ENCODE results near the gene FSTL5.

The FSTL5 gene

GRCh38 chr4:161581262-161582230 lies 582.3 kb downstream of the FSTL5 start:
- Histone ChIP-seq H3K27me3 (ENCODE audit: control insufficient read depth, insufficient read depth, low read length) (no peaks in the 10 kb centered on the region), H3K4me3 (ENCODE audit: low read length) (no peak overlapping the region), H3K36me3 (ENCODE audit: control insufficient read depth, insufficient read depth, low read length) (no peaks in the 10 kb centered on the region), H3K4me1 (ENCODE audit: control insufficient read depth, insufficient read depth, low read length) (no peaks in the 10 kb centered on the region), H3K9me3 (ENCODE audit: control insufficient read depth, low read length) (no peaks in the 10 kb centered on the region), H3K9ac (ENCODE audit: low read length) (no peak overlapping the region)

- Histone ChIP-seq H3K4me1 (ENCODE audit: control insufficient read depth, insufficient read depth, low read length) (no peaks in the 10 kb centered on the region), H3K9ac (ENCODE audit: low read length) (no peak overlapping the region), H3K4me3 (ENCODE audit: low read length) (no peak overlapping the region), H3K36me3 (ENCODE audit: control insufficient read depth, insufficient read depth, low read length) (no peaks in the 10 kb centered on the region), H3K9me3 (ENCODE audit: control insufficient read depth, low read length) (no peaks in the 10 kb centered on the region), H3K27me3 (ENCODE audit: control insufficient read depth, insufficient read depth, low read length) (no peaks in the 10 kb centered on the region)
These were observed 586.1 kb downstream of the FSTL5 start for GRCh38 chr4:161577579-161578301.

- no peak overlapping the region for H3K4me3 ChIP-seq (ENCODE audit: low read length)
- H3K4me1 ChIP-seq (ENCODE audit: control insufficient read depth, insufficient read depth, low read length) = no peaks in the 10 kb centered on the region
- H3K27me3 ChIP-seq (ENCODE audit: control insufficient read depth, insufficient read depth, low read length) = no peaks in the 10 kb centered on the region
- H3K9me3 ChIP-seq (ENCODE audit: control insufficient read depth, low read length) = no peaks in the 10 kb centered on the region
- no peaks in the 10 kb centered on the region for H3K36me3 ChIP-seq (ENCODE audit: control insufficient read depth, insufficient read depth, low read length)
- no peak overlapping the region for H3K9ac ChIP-seq (ENCODE audit: low read length)
These were observed 590.0 kb downstream of the FSTL5 start for GRCh38 chr4:161573836-161574235.

- Histone ChIP-seq H3K4me3 (ENCODE audit: low read length) (no peak overlapping the region), H3K9me3 (ENCODE audit: control insufficient read depth, low read length) (no peaks in the 10 kb centered on the region), H3K4me1 (ENCODE audit: control insufficient read depth, insufficient read depth, low read length) (no peaks in the 10 kb centered on the region), H3K36me3 (ENCODE audit: control insufficient read depth, insufficient read depth, low read length) (no peaks in the 10 kb centered on the region), H3K9ac (ENCODE audit: low read length) (no peak overlapping the region), H3K27me3 (ENCODE audit: control insufficient read depth, insufficient read depth, low read length) (no peaks in the 10 kb centered on the region)
These were observed 599.5 kb downstream of the FSTL5 start for GRCh38 chr4:161564230-161564834.

- no peaks in the 10 kb centered on the region for H3K36me3 ChIP-seq (ENCODE audit: control insufficient read depth, insufficient read depth, low read length)
- no peaks in the 10 kb centered on the region for H3K27me3 ChIP-seq (ENCODE audit: control insufficient read depth, insufficient read depth, low read length)
- no peak overlapping the region for H3K9ac ChIP-seq (ENCODE audit: low read length)
- H3K9me3 ChIP-seq (ENCODE audit: control insufficient read depth, low read length) = no peaks in the 10 kb centered on the region
- no peak overlapping the region for H3K4me3 ChIP-seq (ENCODE audit: low read length)
- no peaks in the 10 kb centered on the region for H3K4me1 ChIP-seq (ENCODE audit: control insufficient read depth, insufficient read depth, low read length)
These were observed 607.8 kb downstream of the FSTL5 start for GRCh38 chr4:161555689-161556660.

- H3K27me3 ChIP-seq (ENCODE audit: control insufficient read depth, insufficient read depth, low read length) = no peaks in the 10 kb centered on the region
- H3K4me1 ChIP-seq (ENCODE audit: control insufficient read depth, insufficient read depth, low read length) = no peaks in the 10 kb centered on the region
- no peaks in the 10 kb centered on the region for H3K36me3 ChIP-seq (ENCODE audit: control insufficient read depth, insufficient read depth, low read length)
- no peak overlapping the region for H3K4me3 ChIP-seq (ENCODE audit: low read length)
- H3K9ac ChIP-seq (ENCODE audit: low read length) = no peak overlapping the region
- H3K9me3 ChIP-seq (ENCODE audit: control insufficient read depth, low read length) = no peaks in the 10 kb centered on the region
These were observed 609.3 kb downstream of the FSTL5 start for GRCh38 chr4:161554372-161554990.

- Histone ChIP-seq H3K9me3 (ENCODE audit: control insufficient read depth, low read length) (no peaks in the 10 kb centered on the region), H3K9ac (ENCODE audit: low read length) (no peak overlapping the region), H3K36me3 (ENCODE audit: control insufficient read depth, insufficient read depth, low read length) (no peaks in the 10 kb centered on the region), H3K4me1 (ENCODE audit: control insufficient read depth, insufficient read depth, low read length) (no peaks in the 10 kb centered on the region), H3K4me3 (ENCODE audit: low read length) (no peak overlapping the region), H3K27me3 (ENCODE audit: control insufficient read depth, insufficient read depth, low read length) (no peaks in the 10 kb centered on the region)
These were observed 616.9 kb downstream of the FSTL5 start for GRCh38 chr4:161546902-161547301.

- Histone ChIP-seq H3K27me3 (ENCODE audit: control insufficient read depth, insufficient read depth, low read length) (no peaks in the 10 kb centered on the region), H3K4me3 (ENCODE audit: low read length) (no peak overlapping the region), H3K9ac (ENCODE audit: low read length) (no peak overlapping the region), H3K4me1 (ENCODE audit: control insufficient read depth, insufficient read depth, low read length) (no peaks in the 10 kb centered on the region), H3K9me3 (ENCODE audit: control insufficient read depth, low read length) (no peaks in the 10 kb centered on the region), H3K36me3 (ENCODE audit: control insufficient read depth, insufficient read depth, low read length) (no peaks in the 10 kb centered on the region)
These were observed 623.5 kb downstream of the FSTL5 start for GRCh38 chr4:161540265-161540664.

GRCh38 chr4:161538941-161539340 lies 624.9 kb downstream of the FSTL5 start:
- no peaks in the 10 kb centered on the region for H3K4me1 ChIP-seq (ENCODE audit: control insufficient read depth, insufficient read depth, low read length)
- no peaks in the 10 kb centered on the region for H3K36me3 ChIP-seq (ENCODE audit: control insufficient read depth, insufficient read depth, low read length)
- no peak overlapping the region for H3K9ac ChIP-seq (ENCODE audit: low read length)
- no peak overlapping the region for H3K4me3 ChIP-seq (ENCODE audit: low read length)
- no peaks in the 10 kb centered on the region for H3K27me3 ChIP-seq (ENCODE audit: control insufficient read depth, insufficient read depth, low read length)
- no peaks in the 10 kb centered on the region for H3K9me3 ChIP-seq (ENCODE audit: control insufficient read depth, low read length)

- H3K4me1 ChIP-seq (ENCODE audit: control insufficient read depth, insufficient read depth, low read length) = no peaks in the 10 kb centered on the region
- H3K36me3 ChIP-seq (ENCODE audit: control insufficient read depth, insufficient read depth, low read length) = no peaks in the 10 kb centered on the region
- no peaks in the 10 kb centered on the region for H3K9me3 ChIP-seq (ENCODE audit: control insufficient read depth, low read length)
- H3K9ac ChIP-seq (ENCODE audit: low read length) = no peak overlapping the region
- no peak overlapping the region for H3K4me3 ChIP-seq (ENCODE audit: low read length)
- no peaks in the 10 kb centered on the region for H3K27me3 ChIP-seq (ENCODE audit: control insufficient read depth, insufficient read depth, low read length)
These were observed 633.1 kb downstream of the FSTL5 start for GRCh38 chr4:161530710-161531109.

- Histone ChIP-seq H3K27me3 (ENCODE audit: control insufficient read depth, insufficient read depth, low read length) (no peaks in the 10 kb centered on the region), H3K4me1 (ENCODE audit: control insufficient read depth, insufficient read depth, low read length) (no peaks in the 10 kb centered on the region), H3K4me3 (ENCODE audit: low read length) (no peak overlapping the region), H3K36me3 (ENCODE audit: control insufficient read depth, insufficient read depth, low read length) (no peaks in the 10 kb centered on the region), H3K9ac (ENCODE audit: low read length) (no peak overlapping the region), H3K9me3 (ENCODE audit: control insufficient read depth, low read length) (no peaks in the 10 kb centered on the region)
These were observed 638.7 kb downstream of the FSTL5 start for GRCh38 chr4:161525121-161525520.
